ENCODE measurements around the gene AKAP6.

- TF ChIP-seq, protein P1, sequence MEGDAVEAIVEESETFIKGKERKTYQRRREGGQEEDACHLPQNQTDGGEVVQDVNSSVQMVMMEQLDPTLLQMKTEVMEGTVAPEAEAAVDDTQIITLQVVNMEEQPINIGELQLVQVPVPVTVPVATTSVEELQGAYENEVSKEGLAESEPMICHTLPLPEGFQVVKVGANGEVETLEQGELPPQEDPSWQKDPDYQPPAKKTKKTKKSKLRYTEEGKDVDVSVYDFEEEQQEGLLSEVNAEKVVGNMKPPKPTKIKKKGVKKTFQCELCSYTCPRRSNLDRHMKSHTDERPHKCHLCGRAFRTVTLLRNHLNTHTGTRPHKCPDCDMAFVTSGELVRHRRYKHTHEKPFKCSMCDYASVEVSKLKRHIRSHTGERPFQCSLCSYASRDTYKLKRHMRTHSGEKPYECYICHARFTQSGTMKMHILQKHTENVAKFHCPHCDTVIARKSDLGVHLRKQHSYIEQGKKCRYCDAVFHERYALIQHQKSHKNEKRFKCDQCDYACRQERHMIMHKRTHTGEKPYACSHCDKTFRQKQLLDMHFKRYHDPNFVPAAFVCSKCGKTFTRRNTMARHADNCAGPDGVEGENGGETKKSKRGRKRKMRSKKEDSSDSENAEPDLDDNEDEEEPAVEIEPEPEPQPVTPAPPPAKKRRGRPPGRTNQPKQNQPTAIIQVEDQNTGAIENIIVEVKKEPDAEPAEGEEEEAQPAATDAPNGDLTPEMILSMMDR (IDR thresholded peaks at IDR 0.05; ENCODE audit: low read depth, low read length, poor library complexity, severe bottlenecking): no peak
- no peak for TF ChIP-seq EZH2phosphoT487 (IDR thresholded peaks at IDR 0.05; ENCODE audit: borderline replicate concordance, low read length)
Measured at GRCh38 chr14:32318087-32318795, 10.9 kb upstream of the AKAP6 start.
